GM18507 (cell line): Measurements from ENCODE around the gene GRK1.
"Not testable (repeated sequence)": the region's sequence is repeated elsewhere in the genome, so short reads cannot be mapped to it uniquely, and the experiment has no call there.

ENCODE experiments used
- DNase-seq: peaks from one replicate; pipeline ENCODE4 v3.0.0; 2011; ENCODE audit warnings: low read depth; ENCODE audit not compliant: insufficient read length; ENCODE audit errors: extremely low spot score
- FAIRE-seq: peaks from 2 replicates; lab custom pipeline; 2011; peaks lifted over from hg19 to GRCh38; lab: Jason Lieb, UNC

Gene GRK1

GRCh38 chr13:113750554-113751399 lies 83.8 kb downstream of the GRK1 start:
- FAIRE-seq (no peak), DNase-seq (no peak)

DNA sequence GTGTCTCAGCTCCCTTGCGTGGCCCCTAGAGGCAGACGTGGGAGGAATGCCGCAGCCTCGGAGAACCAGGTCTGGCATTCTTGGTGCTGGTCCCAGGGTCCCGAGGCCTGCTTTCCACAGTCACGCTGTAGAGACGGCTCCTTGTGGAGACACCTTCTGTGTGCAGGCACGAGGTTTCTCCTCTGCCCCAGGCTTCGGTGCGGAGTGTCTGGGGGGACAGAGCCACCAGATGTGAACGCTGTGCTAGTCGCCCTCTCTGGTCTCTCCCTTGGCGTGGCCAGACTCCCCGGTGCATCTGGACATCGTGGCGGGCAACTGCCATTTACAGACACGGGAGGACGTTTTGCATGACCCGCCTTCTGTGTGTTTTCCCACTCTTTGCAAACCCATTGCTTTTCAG lies 84.5 kb downstream of the GRK1 start:
- DNase-seq, result no peak
- FAIRE-seq, result no peak

- not testable (repeated sequence) for FAIRE-seq, DNase-seq
These were observed 85.4 kb downstream of the GRK1 start for GRCh38 chr13:113752211-113752986.

- FAIRE-seq, result no peak
- no peak for DNase-seq
These were observed 86.2 kb downstream of the GRK1 start for GRCh38 chr13:113753171-113753570.

DNA sequence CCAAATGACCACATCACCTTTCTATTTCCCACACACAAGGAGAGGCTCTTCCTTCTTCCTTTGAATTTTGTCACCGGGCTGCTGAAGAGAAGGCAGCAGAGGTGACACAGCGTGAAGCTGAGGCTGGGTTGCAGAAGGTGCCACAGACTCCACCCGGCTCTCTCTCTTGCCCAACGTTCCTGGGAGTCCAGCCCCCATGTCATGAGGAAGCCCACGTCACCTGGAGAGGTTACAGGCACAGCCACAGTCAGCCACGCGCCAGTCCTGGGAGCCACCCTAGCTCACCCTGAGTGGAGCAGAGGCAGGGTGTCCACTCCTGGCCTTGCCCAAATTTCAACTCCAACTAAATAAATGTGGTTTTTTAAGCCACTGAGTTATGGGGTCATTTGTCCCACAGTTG lies 87.2 kb downstream of the GRK1 start:
- FAIRE-seq, result no peak
- DNase-seq, result no peak

DNA sequence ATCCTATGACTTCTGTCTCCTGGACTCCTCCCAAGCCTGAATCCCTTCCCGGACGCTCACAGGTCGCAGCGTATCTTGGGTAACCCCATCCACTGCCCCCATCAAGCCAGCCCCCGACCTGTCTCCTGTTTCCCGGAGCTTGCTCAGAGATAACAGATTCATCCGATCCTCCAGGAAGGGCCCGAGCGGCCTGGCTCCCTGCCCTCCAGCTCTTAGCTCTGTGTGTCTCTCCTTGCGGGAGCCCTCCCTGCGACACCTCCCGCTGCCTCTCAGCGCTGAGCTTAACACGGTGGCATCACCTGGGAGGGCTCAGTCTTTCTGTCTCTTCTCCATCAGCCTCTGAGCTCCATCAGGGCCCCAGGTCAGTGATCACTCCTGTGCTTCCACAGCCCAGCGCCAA lies 87.7 kb downstream of the GRK1 start:
- FAIRE-seq (no peak), DNase-seq (no peak)

GRCh38 chr13:113756441-113757097 lies 89.5 kb downstream of the GRK1 start:
- FAIRE-seq, result no peak
- no peak for DNase-seq

GRCh38 chr13:113758651-113759524 lies 91.9 kb downstream of the GRK1 start, which contains the start of gene TMEM255B:
TSS of gene TMEM255B (plus strand) at chr13:113759226. CDS start at chr13:113759270, 44 bp downstream.
- FAIRE-seq, result peak; percentile 42
- peak; percentile 76 for DNase-seq

DNA sequence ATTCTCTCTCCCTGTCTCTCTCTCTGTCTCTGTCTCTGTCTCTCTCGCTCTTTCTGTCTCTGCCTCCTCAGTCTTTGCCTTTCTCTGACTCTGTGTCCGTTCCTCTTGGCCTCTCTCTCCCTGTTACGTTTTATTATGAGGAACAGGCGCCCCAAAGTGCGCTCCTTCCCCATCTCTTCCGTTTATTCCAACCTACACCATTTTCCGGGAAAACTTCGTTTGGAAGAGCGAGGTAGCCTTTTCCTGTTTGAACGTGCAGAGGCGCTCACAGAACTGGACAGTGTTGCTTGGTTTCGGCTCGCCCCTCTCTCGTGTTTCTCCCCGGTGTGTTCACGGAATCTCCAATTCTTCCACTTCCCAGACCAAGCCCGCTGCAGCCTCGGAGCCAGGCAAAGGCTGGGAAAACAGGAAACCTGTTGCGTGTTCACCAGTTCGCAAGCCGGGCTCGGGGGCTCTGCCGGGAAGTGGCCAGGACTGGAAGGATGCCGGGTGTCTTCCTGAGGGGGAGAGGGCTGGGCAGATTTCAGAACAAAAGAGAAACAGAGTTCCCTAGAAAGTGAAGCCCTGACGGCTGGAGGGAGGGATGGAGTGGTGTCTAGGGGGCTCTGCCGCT lies 92.6 kb downstream of the GRK1 start:
- peak; percentile 35 for FAIRE-seq
- no peak for DNase-seq

GRCh38 chr13:113761136-113761535 lies 94.1 kb downstream of the GRK1 start:
- DNase-seq, result no peak

DNA sequence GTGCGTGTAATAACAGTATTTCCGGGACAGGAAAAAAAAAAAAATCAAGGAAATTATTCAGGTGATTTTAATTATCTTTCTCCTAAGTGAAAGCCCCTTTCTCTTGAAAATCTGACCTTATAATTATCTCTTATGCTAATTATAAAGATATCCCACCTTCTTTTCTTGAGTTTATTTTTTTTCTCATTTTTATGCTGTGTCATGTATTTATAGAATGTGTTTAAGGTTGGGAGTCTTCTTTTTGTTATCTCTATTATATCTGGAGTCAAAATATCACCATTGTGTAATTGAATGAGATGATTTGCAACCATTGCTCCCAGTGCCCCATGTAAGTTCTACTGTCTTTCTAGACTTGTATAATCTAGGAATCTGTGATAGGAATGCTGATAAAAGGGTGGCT lies 95.1 kb downstream of the GRK1 start:
- DNase-seq (no peak), FAIRE-seq (no peak)

More at GRCh38 chr13:113761136-113761535, 94.1 kb downstream of the GRK1 start:
- no peak for FAIRE-seq

DNA sequence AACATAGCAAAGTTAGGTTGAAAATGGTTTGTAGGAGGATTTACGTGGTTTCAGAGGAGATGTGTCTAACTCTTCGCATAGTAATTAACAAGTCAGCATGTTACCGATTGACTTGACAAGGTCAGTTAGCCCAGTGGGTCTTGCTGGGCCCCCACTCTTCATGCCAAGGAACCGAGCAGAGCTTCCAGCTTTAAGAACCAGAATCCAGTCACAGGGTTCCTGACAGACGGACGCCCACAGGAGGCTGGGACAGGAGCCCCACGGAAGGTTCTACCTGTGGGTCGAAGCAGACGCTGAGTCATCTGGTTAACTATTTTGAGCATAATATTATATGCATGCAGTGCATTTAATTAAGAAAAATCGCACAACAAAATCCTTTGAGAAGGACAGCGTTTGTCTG lies 95.5 kb downstream of the GRK1 start:
- DNase-seq, result no peak
- no peak for FAIRE-seq

DNA sequence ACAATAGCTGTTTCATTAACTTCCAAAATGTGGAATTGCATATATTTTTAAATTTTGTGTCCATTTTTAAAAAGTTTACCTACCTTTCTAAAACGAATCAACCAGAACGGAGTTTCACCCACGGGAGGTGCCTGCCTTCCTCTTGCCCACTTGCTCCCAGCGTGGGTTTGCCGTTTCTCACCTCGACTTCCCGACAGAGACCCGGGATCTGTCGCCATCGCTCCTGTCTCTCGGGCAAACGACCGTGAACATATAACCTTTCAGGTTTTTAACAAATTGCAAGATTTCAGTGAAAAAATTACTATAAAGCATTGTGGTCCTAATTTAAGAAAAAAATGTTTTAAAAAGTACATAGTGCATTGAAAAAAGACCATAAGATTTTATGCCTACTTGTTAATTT lies 96.2 kb downstream of the GRK1 start:
- FAIRE-seq (no peak), DNase-seq (no peak)

GRCh38 chr13:113763961-113764792 lies 97.2 kb downstream of the GRK1 start:
- no peak for FAIRE-seq
- DNase-seq, result no peak

DNA sequence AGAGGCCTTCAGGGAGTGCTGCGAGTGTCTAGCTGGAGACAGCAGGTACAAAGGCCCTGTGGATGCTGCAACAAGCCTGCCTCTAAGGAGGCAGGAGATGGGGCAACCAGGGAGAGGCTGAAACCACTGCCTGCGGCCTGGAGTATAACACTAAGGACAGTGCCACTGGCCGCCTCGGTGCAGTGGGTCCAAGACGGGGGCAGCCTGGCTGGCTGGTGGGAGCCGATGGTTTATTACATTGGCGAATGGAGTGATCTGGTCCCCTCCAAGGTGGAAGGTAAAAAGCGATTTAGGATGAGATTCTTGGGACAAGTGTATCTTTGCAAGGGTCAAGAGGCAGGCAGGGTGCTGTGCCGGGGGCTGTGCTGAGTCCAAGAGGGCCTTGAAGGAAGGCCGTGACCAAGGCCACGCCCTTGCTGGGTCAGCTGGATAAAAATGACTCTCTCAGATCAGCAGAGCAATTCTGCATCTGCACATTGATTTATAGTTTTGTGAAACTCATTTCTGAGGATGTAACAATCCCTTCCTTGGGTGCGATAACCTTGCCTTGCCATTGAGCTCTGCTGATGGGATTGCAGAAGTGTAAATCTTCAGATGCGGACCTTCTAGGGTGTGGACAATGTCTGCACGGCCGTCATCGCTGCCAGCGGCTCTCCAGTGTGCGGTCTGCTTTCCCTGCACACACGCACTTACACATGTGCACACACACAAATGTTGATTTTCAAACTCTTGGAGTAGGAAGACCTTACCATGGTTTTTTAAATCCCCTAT lies 98.0 kb downstream of the GRK1 start:
- no peak for DNase-seq
- no peak for FAIRE-seq

- FAIRE-seq (no peak), DNase-seq (no peak)
These were observed 98.5 kb downstream of the GRK1 start for GRCh38 chr13:113765564-113765910.

- FAIRE-seq (no peak), DNase-seq (no peak)
These were observed 99.2 kb downstream of the GRK1 start for GRCh38 chr13:113766035-113766800.
